NT2/D1 (cell line): ENCODE measurements around the gene LHFPL4.

Experiments used
- SUZ12 ChIP-seq: IDR thresholded peaks from 2 replicates; pipeline ENCODE4 v1.6.1; 2011; ENCODE audit not compliant: insufficient read length, insufficient read depth; ENCODE audit errors: extremely low read depth
- YY1 ChIP-seq: IDR thresholded peaks from 2 replicates; pipeline ENCODE4 v1.6.1; 2011; ENCODE audit not compliant: insufficient read length, insufficient read depth
- ZNF274 ChIP-seq: IDR thresholded peaks from 2 replicates; pipeline ENCODE4 v1.6.1; 2011; ENCODE audit warnings: mild to moderate bottlenecking, low read depth, low read length

DNA sequence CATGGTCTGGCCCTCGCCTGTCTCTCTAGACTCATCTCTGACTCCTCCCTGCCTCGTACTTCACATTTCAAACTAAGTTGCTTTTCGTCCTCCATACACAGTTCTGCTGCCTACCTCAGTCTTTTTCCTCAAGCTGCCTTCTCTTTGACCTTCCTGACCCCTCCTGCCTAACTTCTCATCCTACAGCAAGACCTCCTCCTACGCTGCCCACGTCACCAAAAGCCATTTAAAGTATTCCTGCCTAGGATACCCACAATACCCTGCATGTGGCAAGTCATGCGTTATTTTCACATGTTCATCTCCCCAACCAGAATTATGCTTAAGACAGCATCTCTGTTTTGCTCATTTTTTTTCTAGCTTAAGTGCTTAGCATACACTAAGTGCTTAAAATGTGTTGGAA is 56.7 kb downstream of the LHFPL4 start:
- TF ChIP-seq ZNF274 (no peak), SUZ12 (no peak), YY1 (no peak)
